Ascending aorta (tissue), 2 donors: ENCODE results near the gene OLFML2B. TPM values are rescaled to one million over a fixed set of nuclear protein-coding genes. Genes with fewer than 3 reads are reported as not detected.

Experiments
- DNase-seq, 2 donors: peaks; one replicate each; pipeline ENCODE4 v3.0.0-alpha.2; 2019; ENCODE audit warnings: low spot score in 2 of 2
- H3K27ac ChIP-seq, 2 donors: fragments of 200-600 bp; sonication (generic); one replicate each; pipeline ENCODE4 v1.5.1; 2016 to 2017; ENCODE audit warnings: mild to moderate bottlenecking in 1 of 2
- H3K27me3 ChIP-seq: fragments of 200-600 bp; sonication (generic); one replicate; pipeline ENCODE4 v1.5.1; 2017
- H3K36me3 ChIP-seq, 2 donors: fragments of 200-600 bp; sonication (generic); one replicate each; pipeline ENCODE4 v1.5.1; 2016
- H3K4me1 ChIP-seq, 2 donors: fragments of 200-600 bp; sonication (generic); one replicate each; pipeline ENCODE4 v1.5.1; 2016 to 2017; ENCODE audit warnings: mild to moderate bottlenecking in 1 of 2
- H3K4me3 ChIP-seq, 2 donors: fragments of 200-600 bp; sonication (generic); one replicate each; pipeline ENCODE4 v1.5.1; 2016 to 2017; ENCODE audit warnings: mild to moderate bottlenecking in 1 of 2
- H3K9me3 ChIP-seq, 2 donors: fragments of 200-600 bp; sonication (generic); one replicate each; pipeline ENCODE4 v1.5.1; 2016
- CTCF ChIP-seq, 3 experiments: fragments of 200-600 bp in 2 of 3; fragments of 450-650 bp in 1 of 3; sonication (generic) in 2 of 3; IDR thresholded peaks; one replicate each; pipeline ENCODE4 v1.5.1; 2016 to 2019; ENCODE audit warnings: antibody characterized with exemption in 3 of 3, mild to moderate bottlenecking in 1 of 3, moderate library complexity in 1 of 3
- intact Hi-C: fragments of 100-400 bp; cut with DNase I; formaldehyde crosslinking; loops from one replicate; pipeline ENCODE4 v1.15.1; 2023
- total RNA-seq: library from RNA; depleted of rRNA; stranded (reverse); fragments of >200 nt; gene quantifications from one replicate; pipeline ENCODE4 v1.1.0, GENCODE V29; 2016

OLFML2B gene
- 79.7 TPM for total RNA-seq

GRCh38 chr1:162023547-162024501, at the start of gene OLFML2B:
OLFML2B (minus strand) TSS chr1:162023869; CDS start chr1:162023430, 439 bp downstream.
- H3K9me3 ChIP-seq, result no peaks in the 10 kb centered on the region
- no peaks in the 10 kb centered on the region for H3K36me3 ChIP-seq
- no peaks in the 10 kb centered on the region for H3K27me3 ChIP-seq
- peaks cover 8 to 30% of the 10 kb centered on the region in 2 donors for H3K4me1 ChIP-seq
- H3K4me3 ChIP-seq, result peak within 1 kb of the TSS; percentile 69 to 76
- intact Hi-C loops, result no loop called here
- H3K27ac ChIP-seq, result peak within 1 kb of the TSS; percentile 74 to 85
- peak in 1 of 2 donors; percentile 86 for DNase-seq
- peak; percentile 5 to 50 (median 40) for TF ChIP-seq CTCF (IDR thresholded peaks at IDR 0.05)

GRCh38 chr1:162072740-162073139, 49.1 kb upstream of the OLFML2B start:
- Histone ChIP-seq H3K9me3 (peaks cover 0 to 7% of the 10 kb centered on the region in 2 donors), H3K36me3 (no peaks in the 10 kb centered on the region), H3K27me3 (no peaks in the 10 kb centered on the region), H3K4me1 (peaks cover 0 to 13% of the 10 kb centered on the region in 2 donors), H3K27ac (no peak overlapping the region), H3K4me3 (no peak overlapping the region)
- TF ChIP-seq CTCF (IDR thresholded peaks at IDR 0.05), result no peak
- DNase-seq, result no peak
- intact Hi-C loops, result loop anchor here (5.0 kb wide), 1 partner anchor 140 kb away; no protein-coding TSS in a partner anchor

GRCh38 chr1:162070825-162071224, 47.2 kb upstream of the OLFML2B start:
- H3K9me3 ChIP-seq, result peaks cover 0 to 7% of the 10 kb centered on the region in 2 donors
- intact Hi-C loops, result loop anchor here (5.0 kb wide), 1 partner anchor 141 kb away; no protein-coding TSS in a partner anchor
- no peak for DNase-seq

GRCh38 chr1:162070094-162070748, 46.6 kb upstream of the OLFML2B start:
- Histone ChIP-seq H3K4me3 (peak overlapping the region; percentile 85 to 96), H3K4me1 (peaks cover 0 to 11% of the 10 kb centered on the region in 2 donors), H3K27ac (peak overlapping the region in 1 of 2 donors; percentile 66), H3K36me3 (no peaks in the 10 kb centered on the region), H3K9me3 (peaks cover 0 to 7% of the 10 kb centered on the region in 2 donors), H3K27me3 (no peaks in the 10 kb centered on the region)
- intact Hi-C loops, result loop anchor here (5.0 kb wide), 1 partner anchor 142 kb away; no protein-coding TSS in a partner anchor
- no peak for DNase-seq
- TF ChIP-seq CTCF (IDR thresholded peaks at IDR 0.05), result no peak

More at GRCh38 chr1:162070825-162071224, 47.2 kb upstream of the OLFML2B start:
- Histone ChIP-seq H3K4me3 (peak overlapping the region; percentile 85 to 96), H3K27me3 (no peaks in the 10 kb centered on the region), H3K4me1 (peaks cover 0 to 11% of the 10 kb centered on the region in 2 donors), H3K36me3 (no peaks in the 10 kb centered on the region), H3K27ac (no peak overlapping the region)
- TF ChIP-seq CTCF (IDR thresholded peaks at IDR 0.05), result no peak

GRCh38 chr1:162069334-162070093, 45.8 kb upstream of the OLFML2B start, which contains the start of gene NOS1AP:
NOS1AP (plus strand) TSS chr1:162069691; CDS start chr1:162070178, 487 bp downstream.
- peaks cover 0 to 3% of the 10 kb centered on the region in 2 donors for H3K9me3 ChIP-seq
- DNase-seq, result peak in 1 of 2 donors; percentile 89
- no peaks in the 10 kb centered on the region for H3K27me3 ChIP-seq
- no peaks in the 10 kb centered on the region for H3K36me3 ChIP-seq
- TF ChIP-seq CTCF (IDR thresholded peaks at IDR 0.05), result no peak
- intact Hi-C loops, result loop anchor here (5.0 kb wide), 1 partner anchor 143 kb away; no protein-coding TSS in a partner anchor
- H3K4me3 ChIP-seq, result peak within 1 kb of the TSS; percentile 85 to 96
- H3K27ac ChIP-seq, result peak within 1 kb of the TSS in 1 of 2 donors; percentile 66
- peaks cover 0 to 11% of the 10 kb centered on the region in 2 donors for H3K4me1 ChIP-seq
